KBM-7 (cell line): Measurements from ENCODE around the gene HLA-A.
"Not testable (repeated sequence)": the region's sequence is repeated elsewhere in the genome, so short reads cannot be mapped to it uniquely, and the experiment has no call there.

Experiments
- DNase-seq: peaks from one replicate; pipeline ENCODE4 v3.0.0-alpha.2; 2015
- in situ Hi-C: fragments of 300-500 bp; cut with MboI; formaldehyde crosslinking; loops from 2 replicates; pipeline ENCODE4 v1.14.3; 2020; ENCODE audit warnings: low sequenced_read_pairs, low pct_unique_long_range_greater_than_20kb, mixed read lengths

Gene HLA-A

DNA sequence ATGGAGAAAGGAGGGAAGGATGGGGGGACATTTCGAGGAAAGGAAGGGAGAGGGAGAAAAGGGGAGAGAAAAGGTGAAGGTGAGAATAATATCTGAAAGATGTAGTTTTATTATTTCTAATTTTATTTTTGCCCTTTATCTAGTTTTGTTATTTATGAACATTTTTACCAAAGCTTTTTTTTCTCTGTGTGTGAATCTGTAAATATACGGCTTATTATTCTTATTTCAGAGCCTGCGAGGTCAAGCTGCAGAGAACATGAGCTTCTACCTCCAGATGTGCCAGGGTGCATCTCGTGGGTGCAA, 35.0 kb downstream of the HLA-A start:
- DNase-seq, result no peak
- in situ Hi-C loops, result no loop called here

DNA sequence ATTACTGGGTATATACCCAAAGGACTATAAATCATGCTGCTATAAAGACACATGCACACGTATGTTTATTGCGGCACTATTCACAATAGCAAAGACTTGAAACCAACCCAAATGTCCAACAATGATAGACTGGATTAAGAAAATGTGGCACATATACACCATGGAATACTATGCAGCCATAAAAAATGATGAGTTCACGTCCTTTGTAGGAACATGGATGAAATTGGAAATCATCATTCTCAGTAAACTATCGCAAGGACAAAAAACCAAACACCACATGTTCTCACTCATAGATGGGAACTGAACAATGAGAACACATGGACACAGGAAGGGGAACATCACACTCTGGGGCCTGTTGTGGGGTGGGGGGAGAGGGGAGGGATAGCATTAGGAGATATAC, 37.7 kb downstream of the HLA-A start:
- DNase-seq, in situ Hi-C loops: not testable (repeated sequence)

DNA sequence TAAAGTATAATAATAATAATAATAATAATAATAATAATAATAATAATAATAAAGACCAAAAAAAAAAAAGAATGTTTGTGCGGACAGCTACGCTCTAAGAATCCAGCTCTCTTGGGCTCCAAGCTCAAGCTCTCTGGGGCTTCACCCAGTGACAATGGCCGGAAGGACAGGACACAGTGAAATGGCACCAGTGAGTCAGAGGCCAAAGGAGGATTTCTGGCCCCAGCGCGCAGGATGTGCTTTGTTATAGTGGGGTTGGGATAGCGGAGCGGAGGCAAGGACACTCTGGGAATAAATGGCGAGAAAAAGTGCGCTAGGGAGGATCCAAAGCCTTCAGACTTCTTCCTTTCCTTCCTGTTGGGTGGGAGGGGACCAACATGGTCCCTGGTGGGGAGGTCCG, 38.2 kb downstream of the HLA-A start:
- in situ Hi-C loops, result no loop called here
- DNase-seq, result no peak

DNA sequence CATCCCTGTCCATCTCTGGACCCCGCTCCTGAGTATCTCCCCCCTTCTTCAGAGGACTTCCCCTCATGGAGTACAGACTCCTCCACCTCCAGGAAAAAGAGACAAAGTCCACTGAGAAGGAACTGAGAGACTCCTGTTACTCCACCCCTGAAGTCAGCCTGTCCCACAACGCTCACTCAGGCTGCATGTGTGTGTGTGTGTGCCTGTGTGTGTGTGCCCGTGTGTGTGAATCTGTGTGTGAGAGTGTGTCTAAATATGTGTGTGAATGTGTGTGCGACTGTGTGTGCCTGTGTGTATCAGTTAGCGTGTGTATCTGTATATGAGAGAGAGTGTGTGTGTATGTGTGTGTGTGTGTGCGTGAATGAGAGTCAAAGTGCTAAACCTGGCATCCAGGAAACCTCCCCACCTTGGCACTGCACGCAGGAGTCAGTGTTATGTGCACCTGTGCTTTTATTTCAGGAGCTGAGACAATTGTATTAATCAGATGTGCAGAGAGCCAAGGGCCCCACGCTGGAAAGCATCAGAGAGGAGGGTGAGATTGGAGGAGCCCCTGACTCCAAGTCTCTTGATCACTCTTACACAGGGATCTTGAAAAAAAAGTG, 39.0 kb downstream of the HLA-A start:
- in situ Hi-C loops, result no loop called here
- DNase-seq, result no peak

DNA sequence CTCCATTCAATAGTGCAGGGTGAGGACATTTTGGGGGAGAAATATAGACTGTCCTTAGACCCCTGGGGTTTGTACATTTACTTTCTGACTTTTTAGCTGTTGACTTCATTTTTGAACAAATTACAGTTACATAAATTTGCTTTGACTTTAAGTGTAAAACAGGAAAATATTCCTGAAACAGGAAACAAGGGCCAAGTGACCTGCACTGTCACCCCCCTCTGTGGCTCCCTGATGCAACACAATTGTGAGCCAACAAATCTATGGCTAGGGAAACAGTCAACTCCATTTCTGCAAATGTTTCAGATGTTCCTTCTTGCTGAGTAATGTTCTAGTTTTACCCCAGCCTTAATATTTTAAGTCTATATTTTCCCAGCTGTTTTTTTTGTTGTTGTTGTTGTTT, 39.8 kb downstream of the HLA-A start:
- in situ Hi-C loops, result no loop called here
- no peak for DNase-seq

DNA sequence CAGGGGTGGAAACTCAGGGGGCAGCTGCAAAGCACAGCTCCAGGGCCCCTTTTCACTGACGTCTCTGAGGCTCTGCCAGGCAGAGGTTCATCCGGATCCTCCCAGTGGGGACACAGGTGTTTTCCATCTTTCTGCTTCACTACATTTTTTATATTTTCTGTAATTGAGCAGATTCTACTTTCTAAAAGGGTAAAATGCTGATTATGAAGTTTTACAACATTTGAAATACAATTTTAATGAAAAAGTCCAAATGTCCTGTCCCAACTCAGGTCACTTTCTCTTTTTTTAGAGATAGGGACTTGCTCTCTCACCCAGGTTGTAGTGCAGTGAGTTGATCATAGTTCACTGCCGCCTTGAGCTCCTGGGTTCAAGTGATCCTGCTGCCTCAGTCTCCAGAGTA, 41.9 kb downstream of the HLA-A start:
- DNase-seq, result no peak
- in situ Hi-C loops, result no loop called here

DNA sequence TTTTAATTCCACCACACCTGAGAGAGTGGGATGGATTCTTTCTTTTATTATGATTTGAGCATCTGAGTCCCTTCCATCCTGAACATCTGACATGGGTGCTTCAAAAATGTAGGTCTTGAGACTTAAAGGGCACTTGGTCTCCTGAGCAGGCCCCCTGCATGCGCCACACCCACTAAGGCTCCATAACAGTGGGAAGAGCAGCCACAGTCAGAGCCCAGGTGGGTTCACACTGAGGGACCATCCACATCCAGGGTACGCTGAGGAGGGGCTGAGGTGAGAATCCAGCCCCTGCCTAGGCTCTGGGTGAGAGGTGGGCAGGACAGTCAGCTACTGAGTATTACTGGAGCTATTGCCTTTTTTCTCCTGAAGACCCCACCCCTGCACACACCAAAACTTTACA, 42.7 kb downstream of the HLA-A start:
- no peak for DNase-seq
- in situ Hi-C loops, result no loop called here

DNA sequence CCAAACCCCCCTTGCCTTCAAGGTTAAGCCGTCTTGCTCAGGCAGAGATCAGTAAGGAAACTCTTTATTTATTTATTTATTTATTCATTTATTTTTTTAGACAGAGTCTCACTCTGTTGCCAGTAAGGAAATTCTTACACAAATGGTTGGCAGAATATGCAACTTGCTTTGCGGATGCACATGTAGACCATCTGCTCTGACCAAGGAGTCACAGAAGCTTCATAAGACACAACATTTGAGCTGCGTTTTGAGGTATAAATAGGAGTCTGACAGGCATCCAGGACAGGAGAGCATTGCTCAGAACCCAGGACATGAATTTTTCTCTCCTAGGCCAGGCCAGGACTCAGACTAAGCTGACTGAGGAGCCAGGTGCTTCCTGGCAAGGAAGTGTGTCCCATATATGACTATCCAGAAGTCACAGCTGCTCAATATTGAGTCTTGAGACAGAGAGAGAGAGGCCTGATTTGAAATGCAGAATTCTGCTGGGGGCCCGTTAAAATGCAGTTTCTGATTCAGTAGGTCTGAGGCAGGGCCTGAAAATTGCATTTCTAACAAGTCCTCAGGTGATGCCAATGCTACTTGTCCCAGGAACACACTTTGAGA, 43.9 kb downstream of the HLA-A start:
- in situ Hi-C loops, result no loop called here

DNA sequence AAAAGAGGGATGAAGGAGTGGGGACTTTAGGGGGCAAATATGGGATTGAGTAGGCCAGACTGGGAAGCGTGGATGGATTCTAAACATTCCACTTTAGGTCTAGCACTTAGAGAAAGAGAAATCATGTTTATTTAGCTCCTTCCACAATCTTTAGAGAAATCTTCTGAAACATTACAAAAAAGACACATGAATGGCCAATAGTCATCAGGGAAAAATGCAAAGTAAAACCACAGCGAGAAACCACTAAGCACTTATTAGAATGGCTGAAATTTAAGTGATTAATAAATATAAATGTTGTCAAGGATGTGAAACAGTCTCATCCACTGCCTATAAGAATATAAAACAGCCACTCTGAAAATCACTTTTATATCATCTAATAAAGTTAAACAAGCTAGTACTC, 46.9 kb downstream of the HLA-A start:
- no peak for DNase-seq
- in situ Hi-C loops, result no loop called here

More for the DNA sequence above, 43.9 kb downstream of the HLA-A start:
- no peak for DNase-seq

DNA sequence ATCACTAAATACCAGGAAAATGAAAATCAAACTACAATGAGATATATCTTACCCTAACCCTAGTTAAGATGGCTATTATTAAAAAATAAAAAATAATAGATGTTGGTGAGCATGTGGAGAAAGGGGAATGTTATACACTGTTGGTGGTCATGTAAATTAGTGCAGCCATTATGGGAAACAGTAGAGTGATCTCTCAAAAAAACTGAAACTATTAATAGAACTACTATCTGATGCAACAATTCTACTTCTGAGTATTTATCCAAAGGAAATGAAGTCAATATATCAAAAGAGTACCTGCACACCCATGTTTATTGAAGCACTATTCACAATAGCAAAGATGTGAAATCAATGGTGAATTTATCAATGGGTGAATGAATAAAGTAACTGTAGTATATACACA, 48.6 kb downstream of the HLA-A start:
- DNase-seq, result no peak
- in situ Hi-C loops, result no loop called here

DNA sequence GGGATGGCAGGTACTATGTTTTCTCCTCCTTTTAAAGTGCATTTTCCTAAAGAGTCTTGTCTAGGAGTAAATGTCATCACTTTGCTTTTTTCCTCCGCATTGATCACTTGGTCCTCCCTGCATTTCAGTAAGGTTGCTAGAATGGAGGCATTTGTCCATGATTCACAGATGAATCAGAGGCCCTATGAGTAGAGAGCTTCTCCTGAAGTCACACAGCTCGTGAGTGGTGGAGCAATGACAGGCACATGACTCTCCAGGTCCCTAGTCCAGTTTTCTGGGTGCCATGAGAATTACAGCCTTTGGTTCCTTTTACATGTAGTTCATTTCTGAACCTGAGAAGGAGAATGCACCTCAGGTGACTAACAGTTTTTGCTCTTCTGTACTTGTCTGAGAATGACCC, 50.5 kb downstream of the HLA-A start:
- in situ Hi-C loops, result no loop called here
- no peak for DNase-seq

DNA sequence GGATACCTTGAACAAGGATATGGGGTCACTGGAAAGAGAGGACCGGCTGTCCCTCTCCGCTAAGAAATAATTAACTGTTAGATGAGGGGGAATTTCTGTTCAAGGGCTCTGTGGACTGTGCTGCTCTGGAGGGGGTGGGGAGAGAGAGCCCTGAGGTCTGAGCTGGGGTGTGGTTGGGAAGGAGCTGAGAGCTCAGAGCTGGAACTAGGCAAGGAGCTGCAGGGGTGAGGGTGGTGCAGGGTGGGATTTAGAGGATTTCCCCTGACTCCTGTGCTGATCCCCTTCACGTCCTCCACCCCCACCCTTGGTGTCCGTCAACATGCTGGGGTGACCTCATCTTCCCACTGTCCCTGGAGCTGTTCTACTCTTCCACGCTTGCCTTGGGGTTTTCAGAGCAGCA, 52.5 kb downstream of the HLA-A start:
- in situ Hi-C loops, result no loop called here
- no peak for DNase-seq

DNA sequence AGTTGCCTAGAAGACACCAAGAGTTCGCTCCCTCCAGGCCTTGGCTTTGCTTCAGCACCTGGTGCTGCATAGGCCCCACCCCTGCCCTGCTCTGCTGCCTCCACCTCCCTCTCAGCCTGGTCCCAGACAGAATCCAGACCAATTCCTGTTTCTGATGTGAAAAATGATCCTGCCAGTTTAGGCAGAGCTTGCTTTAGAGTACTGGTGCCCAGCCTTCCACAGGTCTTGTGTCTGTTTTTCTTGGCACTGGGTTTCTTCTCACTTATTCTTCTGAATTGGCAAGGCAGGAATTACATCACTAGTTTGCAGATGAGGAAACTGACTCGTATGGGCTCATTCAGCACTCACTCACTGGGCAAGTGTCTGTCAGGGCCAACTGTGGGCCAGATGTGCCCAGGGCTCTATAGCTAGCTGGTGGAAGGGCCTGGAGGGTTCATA, 53.0 kb downstream of the HLA-A start:
- in situ Hi-C loops, result no loop called here
- no peak for DNase-seq
